Posterior cingulate gyrus (tissue), 11 donors: Measurements from ENCODE around the gene SORCS3.
"Not testable (repeated sequence)": the region's sequence is repeated elsewhere in the genome, so short reads cannot be mapped to it uniquely, and the experiment has no call there.

ENCODE experiments used
- DNase-seq, 10 donors: peaks; one replicate each; pipeline versions ENCODE4 v3.0.0 to v3.0.0-alpha.2; 2020 to 2021; ENCODE audit warnings: mixed read lengths in 3 of 10
- intact Hi-C: fragments of 100-400 bp; cut with DNase I; formaldehyde crosslinking; loops from one replicate; pipeline ENCODE4 v1.15.1; 2023

SORCS3 gene

DNA sequence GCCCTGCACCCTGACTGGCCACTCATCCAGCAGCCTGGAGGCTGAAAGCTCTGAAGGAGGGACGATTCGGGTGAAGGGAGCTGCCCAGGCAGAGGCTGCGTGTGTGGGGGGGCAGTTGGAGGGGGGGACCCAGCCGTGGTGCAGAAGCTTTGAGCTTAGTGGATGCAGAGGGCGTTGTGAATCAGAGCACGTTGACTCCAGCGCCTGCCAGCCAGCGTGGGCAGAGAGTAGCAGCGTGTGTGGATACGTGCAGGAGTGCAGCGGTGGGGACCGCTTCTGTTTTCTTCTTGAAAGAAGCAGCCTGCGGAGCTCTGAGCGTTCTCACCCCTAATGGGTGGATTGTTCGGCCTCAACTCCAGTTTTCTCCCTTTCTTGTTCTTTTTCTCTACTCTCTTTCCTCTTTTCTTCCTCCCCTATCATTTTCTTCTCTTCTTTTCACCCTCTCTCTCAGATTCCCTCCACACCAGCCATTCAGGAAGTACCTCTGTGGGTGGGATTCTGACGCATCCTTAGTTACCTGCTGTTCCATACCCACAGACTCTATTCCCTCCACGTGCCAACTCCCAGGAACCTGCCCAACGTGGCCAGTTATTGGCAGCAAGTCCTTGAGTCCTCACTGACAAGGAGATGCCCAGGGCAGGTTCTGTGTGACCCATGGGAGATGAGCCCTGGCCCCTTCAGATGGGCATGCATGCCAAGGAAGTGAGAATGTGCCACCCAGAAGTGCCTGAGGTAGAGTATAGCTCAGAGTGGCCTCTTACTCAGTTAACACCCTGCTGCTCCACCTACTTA, 47.4 kb downstream of the SORCS3 start:
- intact Hi-C loops = no loop called here
- peak; percentile 56 to 97 (median 76) for DNase-seq

DNA sequence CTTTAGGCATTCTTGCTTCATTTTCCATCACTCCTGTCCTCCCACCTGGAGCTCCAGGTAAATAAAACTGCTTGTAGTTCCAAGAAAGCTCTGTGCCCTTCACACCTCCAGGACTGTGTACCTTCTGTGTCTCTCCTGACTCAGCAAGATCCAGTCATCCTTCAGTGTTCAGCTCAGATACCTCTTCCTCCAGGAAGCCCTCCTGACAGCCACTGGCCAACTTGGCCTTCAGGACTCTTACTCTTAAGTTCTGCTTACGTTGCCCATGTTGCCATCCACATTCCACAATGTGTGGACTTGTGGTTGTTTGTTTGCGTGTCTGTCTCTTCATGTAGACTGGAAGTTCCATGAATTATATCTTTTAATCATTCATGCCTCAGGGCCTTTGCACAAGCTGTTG, 48.0 kb downstream of the SORCS3 start:
- intact Hi-C loops = no loop called here
- DNase-seq = no peak

DNA sequence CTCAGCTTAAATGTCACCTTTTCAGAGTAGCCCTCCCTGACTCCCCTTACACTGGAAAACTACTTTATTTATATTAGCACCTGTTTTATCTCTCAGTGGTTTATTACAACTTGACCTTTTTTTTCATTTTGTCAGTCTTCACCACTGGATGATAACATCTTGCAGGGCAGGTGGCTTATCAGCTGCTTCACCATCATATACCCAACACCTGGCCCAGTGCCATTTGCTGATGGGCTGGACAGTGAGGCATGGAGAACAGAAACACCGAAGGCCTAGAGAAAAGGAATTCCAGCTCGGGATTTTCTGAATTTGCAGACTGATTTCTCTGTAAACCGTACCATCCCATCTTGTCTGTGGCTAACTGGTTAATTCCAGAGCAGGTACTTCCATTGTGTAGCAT, 48.5 kb downstream of the SORCS3 start:
- intact Hi-C loops = no loop called here

DNA sequence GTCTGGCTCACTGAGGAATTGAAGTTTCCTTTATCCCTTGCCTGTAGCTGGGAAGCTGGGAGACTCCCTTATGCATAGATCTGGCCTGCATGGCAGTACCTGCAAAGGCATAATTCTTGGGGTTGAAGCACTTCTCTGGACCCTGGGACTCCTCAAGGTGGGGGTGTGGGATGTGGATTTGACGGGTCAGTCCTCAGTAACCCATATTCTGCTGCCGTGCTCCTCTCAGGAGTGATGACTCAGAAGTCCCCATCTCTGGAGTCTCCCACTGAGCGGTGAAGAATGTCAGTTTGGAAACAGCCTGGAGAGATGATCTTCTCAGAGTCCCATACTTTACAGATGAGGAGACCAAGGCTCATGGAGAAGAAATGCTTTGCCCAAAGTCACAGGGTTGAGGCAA, 49.0 kb downstream of the SORCS3 start:
- intact Hi-C loops = no loop called here
- DNase-seq = peak in 1 of 10 donors; percentile 47

More for the DNA sequence above, 48.5 kb downstream of the SORCS3 start:
- peak in 1 of 10 donors; percentile 59 for DNase-seq

DNA sequence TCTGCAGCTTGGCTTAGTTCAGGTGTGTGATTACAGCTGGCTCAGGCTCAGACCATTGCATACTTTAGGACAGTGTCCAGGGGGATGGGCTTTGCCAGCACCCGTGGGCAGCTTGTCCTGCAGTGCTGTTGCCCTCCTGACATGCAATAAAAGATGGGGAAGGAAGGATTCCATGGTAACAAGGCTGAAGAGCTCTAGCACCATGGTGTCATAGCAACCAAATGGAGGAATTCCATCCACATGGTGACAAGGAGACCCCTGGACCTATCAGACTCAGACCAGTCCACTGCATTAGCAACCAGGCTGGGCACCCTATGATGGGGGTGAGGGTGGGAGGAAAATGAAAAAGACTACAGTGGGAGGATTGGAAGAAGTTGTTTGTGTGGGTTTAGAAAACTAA, 49.9 kb downstream of the SORCS3 start:
- intact Hi-C loops = no loop called here
- no peak for DNase-seq

DNA sequence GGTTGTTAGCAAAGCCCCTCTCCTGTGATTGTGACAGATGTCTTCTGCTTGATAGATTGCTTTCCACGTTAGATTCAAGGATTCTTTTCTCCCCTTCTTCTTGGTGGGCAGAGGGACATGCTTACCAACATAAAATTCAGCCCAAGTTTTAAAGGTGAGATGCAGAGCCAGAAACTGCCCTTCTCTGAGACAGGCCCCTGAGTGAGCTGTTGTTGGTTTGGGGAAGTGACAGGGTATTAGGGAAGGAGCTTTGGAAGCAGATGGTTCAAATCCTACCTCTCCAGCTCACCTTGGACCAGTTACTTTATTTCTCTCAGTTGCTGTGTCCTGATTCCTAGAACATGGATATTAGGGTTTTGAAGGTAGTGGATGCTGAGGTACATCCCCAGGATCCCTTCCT, 53.0 kb downstream of the SORCS3 start:
- DNase-seq = no peak
- intact Hi-C loops = no loop called here

DNA sequence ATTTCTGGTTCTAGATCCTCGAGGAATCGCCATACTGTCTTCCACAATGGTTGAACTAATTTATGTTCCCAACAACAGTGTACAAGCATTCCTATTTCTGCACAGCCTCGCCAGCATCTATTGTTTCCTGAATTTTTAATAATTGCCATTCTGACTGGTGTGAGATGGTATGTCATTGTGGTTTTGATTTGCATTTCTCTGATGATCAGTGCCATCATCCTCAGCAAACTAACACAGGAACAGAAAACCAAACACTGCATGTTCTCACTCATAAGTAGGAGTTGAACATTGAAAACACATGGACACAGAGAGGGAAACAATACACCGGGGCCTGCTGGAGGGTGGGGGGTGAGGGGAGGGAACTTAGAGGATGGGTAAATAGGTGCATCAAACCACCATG, 62.2 kb downstream of the SORCS3 start:
- intact Hi-C loops, DNase-seq: not testable (repeated sequence)

DNA sequence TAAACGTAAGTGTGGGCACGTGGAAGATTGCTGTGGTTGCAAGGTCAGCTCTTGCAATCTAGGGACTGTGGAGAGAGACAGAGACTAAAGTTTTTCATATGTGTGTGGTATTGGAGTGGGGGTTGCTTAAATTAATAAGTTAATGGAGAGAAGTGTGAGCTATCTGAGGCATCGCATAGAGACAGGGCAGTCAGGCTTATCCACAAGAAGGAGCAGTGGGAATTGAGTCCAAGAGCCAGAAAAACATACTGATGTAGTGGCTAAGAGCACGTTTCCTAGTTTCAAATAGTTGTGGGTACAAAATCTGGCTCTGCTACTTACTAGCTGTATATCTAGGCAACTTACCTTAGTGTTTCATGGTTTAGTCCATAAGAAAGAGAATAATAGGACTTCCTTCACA, 65.8 kb downstream of the SORCS3 start:
- intact Hi-C loops = no loop called here
- no peak for DNase-seq

DNA sequence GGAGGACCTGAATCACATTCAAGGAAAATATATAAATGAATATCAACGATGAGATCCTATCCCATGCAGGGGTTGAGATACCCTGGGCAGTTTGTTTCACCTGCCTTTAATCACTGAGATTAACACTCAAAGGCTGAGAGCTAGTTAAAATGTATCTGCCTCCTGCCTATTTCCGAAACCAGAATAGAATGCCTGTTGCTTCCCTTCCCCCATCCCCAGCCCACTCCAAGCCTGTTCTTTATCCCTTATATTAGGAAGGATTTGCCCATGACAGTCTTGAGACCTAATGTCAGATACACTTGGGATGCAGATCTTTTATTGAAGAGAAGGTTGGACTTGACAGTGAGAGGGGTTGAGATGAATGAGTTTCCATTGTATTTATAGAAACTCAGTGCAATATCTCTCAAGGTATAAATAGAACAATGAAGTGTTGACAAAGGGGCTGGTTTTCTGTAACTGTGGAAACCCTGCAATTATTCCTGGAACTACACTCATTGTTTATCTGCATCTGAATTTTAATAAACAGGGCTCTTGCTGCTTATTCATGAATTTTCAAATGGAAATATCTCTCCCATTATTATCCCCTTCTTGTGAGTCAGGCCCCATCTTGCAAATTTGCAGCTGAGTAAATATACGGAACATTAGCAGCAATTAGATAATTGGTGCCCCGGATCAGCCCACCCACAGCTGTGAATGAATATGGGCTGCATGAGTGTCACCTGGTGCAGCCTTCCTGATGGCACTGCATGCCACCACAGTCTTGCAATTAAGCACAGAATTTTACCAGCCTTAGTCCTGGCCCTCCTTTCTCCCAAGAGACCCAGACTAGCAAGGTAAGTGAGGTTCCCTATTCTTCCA, 66.7 kb downstream of the SORCS3 start:
- DNase-seq = no peak
- intact Hi-C loops = no loop called here

DNA sequence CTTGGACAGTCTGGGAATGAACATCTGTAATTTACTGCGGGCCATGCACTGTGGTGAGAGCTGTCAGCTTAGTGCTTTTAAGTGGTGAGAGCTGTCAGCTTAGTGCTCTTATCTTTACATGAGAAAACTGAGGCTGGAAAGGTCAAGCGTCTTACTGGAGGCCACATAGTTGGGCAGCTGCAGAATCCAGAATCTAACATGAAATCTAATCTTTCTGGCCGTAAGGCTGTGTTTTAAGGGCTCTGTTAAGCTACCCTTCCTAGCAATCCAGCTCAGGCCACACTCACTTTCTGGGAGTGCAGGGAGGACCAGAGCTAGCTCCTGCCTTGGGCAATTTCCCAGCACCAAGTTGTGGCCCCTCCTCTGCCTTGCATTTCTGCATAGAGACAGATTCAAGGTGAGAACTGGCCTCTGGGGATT, 70.2 kb downstream of the SORCS3 start:
- no peak for DNase-seq
- intact Hi-C loops = no loop called here

DNA sequence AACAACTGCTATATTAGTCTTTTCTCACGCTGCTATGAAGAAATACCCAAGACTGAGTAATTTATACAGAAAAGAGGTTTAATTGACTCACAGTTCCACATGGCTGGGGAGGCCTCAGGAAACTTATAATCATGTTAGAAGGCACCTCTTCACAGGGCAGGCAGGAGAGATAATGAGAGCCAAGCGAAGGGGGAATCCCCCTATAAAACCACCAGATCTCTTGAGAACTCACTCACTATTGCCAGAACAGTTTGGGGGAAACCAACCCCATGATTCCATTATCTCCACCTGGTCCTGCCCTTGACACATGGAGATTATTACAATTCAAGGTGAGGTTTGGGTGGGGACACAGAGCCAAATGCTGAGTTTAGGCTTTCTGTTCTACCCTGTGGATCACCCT, 89.5 kb downstream of the SORCS3 start:
- DNase-seq, intact Hi-C loops: not testable (repeated sequence)

DNA sequence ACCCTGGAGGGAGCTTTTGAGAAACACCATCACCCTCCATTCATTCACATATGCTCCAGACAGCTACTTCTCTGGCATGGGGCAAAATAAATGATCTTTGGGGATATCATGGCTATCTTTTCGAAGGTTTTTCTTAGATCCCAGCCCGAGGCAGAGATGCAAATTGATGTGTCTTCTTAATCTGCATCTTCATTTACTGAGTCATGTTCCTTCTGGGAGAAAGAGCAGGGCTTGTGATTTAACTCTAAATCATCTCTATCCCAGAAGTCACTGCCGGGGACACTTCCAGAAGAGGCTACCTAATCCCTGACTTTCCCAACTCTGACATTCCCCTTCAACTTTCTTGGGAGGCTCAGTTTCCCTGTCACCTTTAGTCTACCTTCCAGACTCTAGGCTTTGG, 90.1 kb downstream of the SORCS3 start:
- intact Hi-C loops = no loop called here
- DNase-seq = no peak

DNA sequence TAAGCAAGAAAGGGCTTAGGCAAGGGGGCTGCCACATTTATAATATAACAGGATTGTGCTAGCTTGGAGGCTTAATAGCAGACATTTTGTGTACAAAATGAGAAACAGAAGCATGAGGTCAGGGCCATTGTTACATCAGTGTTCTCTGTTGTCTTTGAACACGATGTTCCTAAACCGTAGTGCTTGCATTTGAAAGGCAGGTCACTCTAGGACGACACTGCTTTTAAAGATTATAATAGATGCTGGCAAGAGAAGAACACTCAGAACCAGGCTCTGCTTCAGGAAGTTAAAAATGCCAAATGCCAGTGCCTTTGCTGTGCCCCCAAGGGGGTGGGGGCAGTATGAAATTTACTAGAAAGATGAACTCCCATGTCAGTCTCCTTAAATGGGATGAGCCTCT, 91.1 kb downstream of the SORCS3 start:
- intact Hi-C loops = no loop called here
- no peak for DNase-seq

DNA sequence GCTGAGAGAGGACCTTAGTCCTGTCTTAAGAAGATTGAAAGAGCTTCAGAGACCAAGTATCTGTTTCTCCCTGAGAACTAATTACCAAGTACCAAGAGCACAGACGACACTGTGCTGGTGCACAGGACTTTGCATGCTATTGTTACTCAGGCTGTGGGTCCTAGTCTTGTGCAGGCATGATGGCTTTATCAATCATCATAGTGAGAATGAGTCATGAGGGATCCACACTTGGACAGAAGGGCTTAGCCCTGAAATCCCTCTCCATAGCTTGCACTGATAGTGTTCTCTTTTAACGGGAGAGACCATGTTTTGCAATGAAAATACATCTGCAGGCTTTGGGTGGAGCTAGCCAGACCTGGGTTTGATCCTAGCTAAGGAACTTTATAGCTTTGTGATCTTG, 93.3 kb downstream of the SORCS3 start:
- intact Hi-C loops = no loop called here
- no peak for DNase-seq

DNA sequence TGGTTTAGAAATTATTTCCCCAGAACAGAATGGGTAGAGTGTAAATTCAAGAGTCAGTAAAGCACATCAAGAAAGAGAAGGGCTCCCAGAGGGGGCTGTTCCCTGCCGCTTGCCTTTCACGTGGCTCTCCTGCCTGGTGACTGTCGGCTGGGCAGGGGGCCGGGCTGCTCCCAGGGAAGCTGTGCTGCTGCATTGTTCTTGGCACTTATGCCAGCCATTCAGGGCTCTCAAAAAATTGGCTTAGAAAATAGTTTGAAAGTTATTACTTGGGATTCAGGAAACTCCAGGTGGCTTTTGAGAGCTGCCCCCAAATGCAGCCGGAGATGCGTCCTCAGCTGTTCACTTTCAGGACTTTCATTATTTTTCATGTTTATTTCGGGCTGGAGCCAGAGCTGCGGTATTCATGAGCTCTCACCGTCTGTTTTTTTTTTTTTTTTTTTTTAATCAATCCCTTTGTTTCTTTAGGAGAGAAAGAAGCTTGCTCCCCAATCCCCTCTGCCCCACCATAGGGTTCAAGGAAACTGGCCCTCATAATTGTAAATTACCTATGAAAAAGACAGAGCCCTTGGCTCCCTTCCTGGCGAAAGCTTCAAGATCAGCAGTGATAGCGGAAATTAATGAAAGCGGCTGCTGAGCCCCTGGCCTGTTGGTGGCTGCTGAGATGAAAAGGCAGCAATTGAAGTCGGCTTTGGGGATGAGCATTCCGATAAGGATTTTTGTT, 94.1 kb downstream of the SORCS3 start:
- intact Hi-C loops = no loop called here
- peak in 6 of 10 donors; percentile 17 to 86 (median 42) for DNase-seq

DNA sequence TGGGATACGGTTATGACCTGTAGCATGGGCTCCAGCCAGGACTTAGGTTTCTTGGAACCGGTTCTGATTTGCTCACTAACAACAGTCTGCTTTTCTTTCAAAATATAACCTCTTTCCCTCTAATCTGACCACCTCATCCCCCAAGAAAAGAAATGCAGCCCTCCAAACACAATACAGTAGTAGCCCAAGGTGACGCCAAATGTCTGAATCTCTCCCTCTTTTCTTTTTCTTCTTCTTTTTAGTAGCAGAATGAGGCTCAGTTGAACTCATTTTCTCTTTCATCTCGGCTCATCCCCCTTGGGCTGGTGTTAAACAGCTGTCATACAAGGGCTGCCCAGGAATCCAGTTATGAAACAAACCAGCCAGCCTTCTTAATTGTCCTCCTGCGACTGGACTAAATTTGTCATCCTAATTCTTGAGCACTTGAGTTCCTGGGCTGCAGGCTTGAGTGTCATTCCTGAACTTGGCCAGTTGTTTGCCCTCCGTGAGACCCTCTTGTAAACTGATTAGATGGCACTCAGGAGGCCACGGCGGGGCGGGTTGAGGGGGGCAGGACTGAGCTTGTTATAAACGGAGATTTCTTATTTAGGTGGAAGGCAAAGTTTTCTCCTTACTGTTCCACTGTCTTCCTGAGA, 94.8 kb downstream of the SORCS3 start:
- DNase-seq = no peak
- intact Hi-C loops = no loop called here

DNA sequence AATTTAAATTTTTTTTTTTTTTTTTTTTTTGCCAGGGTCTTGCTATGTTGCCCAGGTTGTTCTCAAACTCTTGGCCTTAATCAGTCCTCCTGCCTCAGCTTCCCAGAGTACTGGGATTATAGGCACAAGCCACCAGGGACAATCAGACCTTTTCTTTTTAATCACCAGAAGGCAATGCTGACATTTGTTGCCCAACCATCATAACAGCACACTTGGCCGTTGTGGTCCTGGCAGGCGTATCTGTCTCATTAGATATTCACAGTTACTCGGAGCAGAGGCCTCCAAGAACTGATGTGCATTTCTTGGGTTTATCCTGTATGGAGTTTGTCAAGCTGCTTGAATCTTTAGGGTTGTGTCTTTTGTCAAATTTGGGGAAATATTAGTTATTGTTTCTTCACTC, 100.0 kb downstream of the SORCS3 start:
- intact Hi-C loops = no loop called here
- no peak for DNase-seq

DNA sequence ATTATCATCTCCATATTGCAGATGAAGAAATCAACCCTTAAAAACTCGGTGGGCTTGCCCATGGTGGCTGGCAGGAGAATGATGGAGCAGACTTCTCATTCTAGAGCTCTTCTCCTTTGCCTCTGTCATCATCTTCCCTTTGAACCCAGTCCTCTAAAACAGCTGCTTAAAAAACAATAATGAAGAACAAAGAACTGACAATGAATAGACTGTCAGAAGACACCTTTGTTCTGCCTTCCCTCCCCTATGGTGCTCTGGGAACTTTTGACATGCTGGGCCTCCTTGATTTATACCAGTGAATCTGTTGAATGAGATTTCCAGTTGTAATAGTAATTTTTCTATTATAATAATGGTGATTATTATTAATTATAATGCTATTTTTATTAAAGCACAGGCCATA, 103.0 kb downstream of the SORCS3 start:
- DNase-seq = no peak
- intact Hi-C loops = no loop called here

DNA sequence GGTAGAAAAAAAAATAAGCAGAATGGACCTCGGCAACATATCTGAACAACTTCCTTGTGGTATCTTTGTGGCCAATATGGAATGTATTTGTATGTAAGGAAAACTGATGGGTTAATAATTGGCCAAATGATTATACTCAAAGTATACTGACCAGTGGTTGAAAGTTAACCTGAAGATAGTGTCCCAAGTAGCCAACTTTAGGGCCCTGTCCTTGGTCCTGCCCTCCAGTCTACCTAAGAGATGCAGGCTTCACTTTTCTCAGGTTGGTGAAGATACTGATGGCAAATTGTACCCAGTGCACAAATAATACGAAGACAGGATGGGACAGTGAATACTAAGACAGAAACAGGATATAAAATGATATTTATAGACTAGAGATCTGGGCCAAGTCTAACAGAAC, 109.2 kb downstream of the SORCS3 start:
- DNase-seq = no peak
- intact Hi-C loops = no loop called here

DNA sequence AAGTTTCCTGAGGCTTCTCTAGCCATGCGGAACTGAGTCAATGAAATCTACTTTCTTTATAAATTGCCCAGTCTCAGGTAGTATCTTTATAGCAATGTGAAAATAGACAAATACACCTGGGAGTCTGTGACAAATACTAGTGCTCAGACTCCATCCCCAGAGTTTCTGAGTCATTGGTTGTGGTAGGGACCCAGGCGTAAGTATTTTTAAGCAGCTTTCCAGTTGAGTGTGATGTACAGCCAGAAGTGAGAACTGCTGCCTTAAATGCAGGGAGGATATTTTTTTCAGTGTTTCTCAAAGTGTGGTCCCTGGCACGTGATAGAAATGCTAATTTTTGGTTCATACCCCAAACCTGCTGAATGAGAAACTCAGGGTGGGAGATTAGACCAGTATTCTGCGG, 121.7 kb downstream of the SORCS3 start:
- DNase-seq = no peak
- intact Hi-C loops = no loop called here

DNA sequence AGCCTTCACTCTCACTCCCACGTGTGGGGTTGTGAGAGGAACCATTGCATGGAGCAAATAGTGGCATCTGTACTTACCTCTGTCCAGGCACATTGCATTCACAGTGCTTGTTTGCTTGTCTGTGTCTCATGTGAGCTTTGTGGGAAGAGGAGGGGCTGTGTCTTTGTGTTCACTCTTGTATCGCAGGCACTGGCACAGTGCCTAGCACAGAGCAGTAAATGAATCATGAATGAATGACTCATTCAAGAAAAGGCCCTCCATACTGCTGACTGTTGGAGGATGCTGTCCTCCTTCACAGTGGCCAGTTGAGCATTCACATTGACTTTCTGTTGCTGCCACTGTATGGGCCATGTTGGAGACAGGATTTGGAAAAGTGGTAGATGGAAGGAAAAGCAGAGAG, 125.3 kb downstream of the SORCS3 start:
- intact Hi-C loops = no loop called here
- peak in 4 of 10 donors; percentile 23 to 83 (median 34) for DNase-seq
